ENCODE data around the gene CYFIP2.

CYFIP2 gene

GRCh38 chr5:157306692-157307471 is 41.0 kb downstream of the CYFIP2 start:
- H3K4me3 Mint-ChIP-seq = peak overlapping the region; percentile 62
- peak; percentile 91 for ATAC-seq (ENCODE audit: low read depth)
- H3K4me1 Mint-ChIP-seq = peaks cover 26% of the 10 kb centered on the region
- H3K27ac Mint-ChIP-seq = peak overlapping the region; percentile 94
- no peak for DNase-seq (ENCODE audit: low spot score in 2 of 2)
- no peaks in the 10 kb centered on the region for H3K27me3 Mint-ChIP-seq
- peaks cover 34% of the 10 kb centered on the region for H3K36me3 Mint-ChIP-seq
- H3K9me3 Mint-ChIP-seq = no peaks in the 10 kb centered on the region

GRCh38 chr5:157308836-157309465 is 43.0 kb downstream of the CYFIP2 start:
- peak overlapping the region; percentile 94 for H3K27ac Mint-ChIP-seq
- DNase-seq (ENCODE audit: low spot score in 2 of 2) = no peak
- H3K36me3 Mint-ChIP-seq = peaks cover 26% of the 10 kb centered on the region
- H3K27me3 Mint-ChIP-seq = no peaks in the 10 kb centered on the region
- H3K4me3 Mint-ChIP-seq = no peak overlapping the region
- no peaks in the 10 kb centered on the region for H3K9me3 Mint-ChIP-seq
- no peak for ATAC-seq (ENCODE audit: low read depth)
- H3K4me1 Mint-ChIP-seq = peaks cover 29% of the 10 kb centered on the region

GRCh38 chr5:157309796-157310195 is 43.9 kb downstream of the CYFIP2 start:
- H3K4me3 Mint-ChIP-seq = no peak overlapping the region
- peaks cover 30% of the 10 kb centered on the region for H3K36me3 Mint-ChIP-seq
- ATAC-seq (ENCODE audit: low read depth) (no peak), DNase-seq (ENCODE audit: low spot score in 2 of 2) (no peak)
- no peak overlapping the region for H3K27ac Mint-ChIP-seq
- H3K4me1 Mint-ChIP-seq = peaks cover 29% of the 10 kb centered on the region
- H3K9me3 Mint-ChIP-seq = no peaks in the 10 kb centered on the region
- H3K27me3 Mint-ChIP-seq = no peaks in the 10 kb centered on the region

- no peak for DNase-seq (ENCODE audit: low spot score in 2 of 2)
Measured at GRCh38 chr5:157311595-157311994, 45.7 kb downstream of the CYFIP2 start.

GRCh38 chr5:157312492-157312891 is 46.6 kb downstream of the CYFIP2 start:
- H3K9me3 Mint-ChIP-seq = no peaks in the 10 kb centered on the region
- peaks cover 15% of the 10 kb centered on the region for H3K4me1 Mint-ChIP-seq

More at GRCh38 chr5:157311595-157311994, 45.7 kb downstream of the CYFIP2 start:
- H3K4me3 Mint-ChIP-seq = no peak overlapping the region
- H3K27me3 Mint-ChIP-seq = no peaks in the 10 kb centered on the region
- ATAC-seq (ENCODE audit: low read depth) = no peak
- H3K4me1 Mint-ChIP-seq = peaks cover 23% of the 10 kb centered on the region
- H3K9me3 Mint-ChIP-seq = no peaks in the 10 kb centered on the region
- peak overlapping the region; percentile 75 for H3K27ac Mint-ChIP-seq
- H3K36me3 Mint-ChIP-seq = peaks cover 22% of the 10 kb centered on the region

GRCh38 chr5:157322581-157322980 is 56.7 kb downstream of the CYFIP2 start:
- Mint-ChIP-seq H3K27ac (peak overlapping the region; percentile 68), H3K27me3 (no peaks in the 10 kb centered on the region), H3K9me3 (no peaks in the 10 kb centered on the region), H3K36me3 (peaks cover 52% of the 10 kb centered on the region), H3K4me1 (no peaks in the 10 kb centered on the region), H3K4me3 (no peak overlapping the region)
- DNase-seq (ENCODE audit: low spot score in 2 of 2) (no peak), ATAC-seq (ENCODE audit: low read depth) (no peak)

More at GRCh38 chr5:157312492-157312891, 46.6 kb downstream of the CYFIP2 start:
- peak overlapping the region; percentile 35 for H3K27ac Mint-ChIP-seq
- DNase-seq (ENCODE audit: low spot score in 2 of 2) (peak; percentile 52 to 62), ATAC-seq (ENCODE audit: low read depth) (peak; percentile 95)
- H3K4me3 Mint-ChIP-seq = no peak overlapping the region
- peaks cover 24% of the 10 kb centered on the region for H3K36me3 Mint-ChIP-seq
- no peaks in the 10 kb centered on the region for H3K27me3 Mint-ChIP-seq

GRCh38 chr5:157323107-157323706 is 57.3 kb downstream of the CYFIP2 start:
- peaks cover 47% of the 10 kb centered on the region for H3K36me3 Mint-ChIP-seq
- H3K4me1 Mint-ChIP-seq = peaks cover 2% of the 10 kb centered on the region
- H3K4me3 Mint-ChIP-seq = no peak overlapping the region
- H3K27ac Mint-ChIP-seq = peak overlapping the region; percentile 68
- H3K27me3 Mint-ChIP-seq = no peaks in the 10 kb centered on the region
- DNase-seq (ENCODE audit: low spot score in 2 of 2) (no peak), ATAC-seq (ENCODE audit: low read depth) (no peak)
- no peaks in the 10 kb centered on the region for H3K9me3 Mint-ChIP-seq

GRCh38 chr5:157324237-157324636 is 58.3 kb downstream of the CYFIP2 start:
- H3K4me1 Mint-ChIP-seq = peaks cover 5% of the 10 kb centered on the region
- H3K9me3 Mint-ChIP-seq = no peaks in the 10 kb centered on the region
- no peak for DNase-seq (ENCODE audit: low spot score in 2 of 2)
- no peaks in the 10 kb centered on the region for H3K27me3 Mint-ChIP-seq
- peak overlapping the region; percentile 45 for H3K27ac Mint-ChIP-seq
- H3K36me3 Mint-ChIP-seq = peaks cover 43% of the 10 kb centered on the region
- no peak for ATAC-seq (ENCODE audit: low read depth)
- H3K4me3 Mint-ChIP-seq = no peak overlapping the region

GRCh38 chr5:157326440-157327005 is 60.6 kb downstream of the CYFIP2 start:
- DNase-seq (ENCODE audit: low spot score in 2 of 2) (no peak), ATAC-seq (ENCODE audit: low read depth) (no peak)
- Mint-ChIP-seq H3K36me3 (peaks cover 39% of the 10 kb centered on the region), H3K9me3 (no peaks in the 10 kb centered on the region), H3K27ac (no peak overlapping the region), H3K4me1 (peaks cover 9% of the 10 kb centered on the region), H3K4me3 (no peak overlapping the region), H3K27me3 (no peaks in the 10 kb centered on the region)

GRCh38 chr5:157327771-157328170 is 61.8 kb downstream of the CYFIP2 start:
- Mint-ChIP-seq H3K9me3 (no peaks in the 10 kb centered on the region), H3K27ac (no peak overlapping the region), H3K27me3 (no peaks in the 10 kb centered on the region), H3K4me1 (peaks cover 9% of the 10 kb centered on the region), H3K36me3 (peaks cover 30% of the 10 kb centered on the region), H3K4me3 (no peak overlapping the region)
- no peak for DNase-seq (ENCODE audit: low spot score in 2 of 2)
- ATAC-seq (ENCODE audit: low read depth) = no peak

GRCh38 chr5:157328277-157328912 is 62.5 kb downstream of the CYFIP2 start:
- Mint-ChIP-seq H3K4me3 (no peak overlapping the region), H3K36me3 (peaks cover 32% of the 10 kb centered on the region), H3K4me1 (peaks cover 9% of the 10 kb centered on the region), H3K27ac (no peak overlapping the region), H3K27me3 (no peaks in the 10 kb centered on the region), H3K9me3 (no peaks in the 10 kb centered on the region)
- ATAC-seq (ENCODE audit: low read depth) (peak; percentile 99), DNase-seq (ENCODE audit: low spot score in 2 of 2) (peak; percentile 39 to 58)

GRCh38 chr5:157331807-157332206 is 65.9 kb downstream of the CYFIP2 start:
- Mint-ChIP-seq H3K4me3 (no peak overlapping the region), H3K9me3 (no peaks in the 10 kb centered on the region), H3K4me1 (peaks cover 9% of the 10 kb centered on the region), H3K27ac (peak overlapping the region; percentile 29), H3K36me3 (peaks cover 24% of the 10 kb centered on the region), H3K27me3 (no peaks in the 10 kb centered on the region)
- no peak for DNase-seq (ENCODE audit: low spot score in 2 of 2)
- no peak for ATAC-seq (ENCODE audit: low read depth)

GRCh38 chr5:157335534-157336422 is 69.9 kb downstream of the CYFIP2 start:
- H3K27me3 Mint-ChIP-seq = no peaks in the 10 kb centered on the region
- DNase-seq (ENCODE audit: low spot score in 2 of 2) = no peak
- H3K4me3 Mint-ChIP-seq = no peak overlapping the region
- H3K9me3 Mint-ChIP-seq = no peaks in the 10 kb centered on the region
- H3K36me3 Mint-ChIP-seq = peaks cover 30% of the 10 kb centered on the region
- no peak overlapping the region for H3K27ac Mint-ChIP-seq
- H3K4me1 Mint-ChIP-seq = no peaks in the 10 kb centered on the region
- no peak for ATAC-seq (ENCODE audit: low read depth)
